ENCODE data around the gene H6PD.

DNA sequence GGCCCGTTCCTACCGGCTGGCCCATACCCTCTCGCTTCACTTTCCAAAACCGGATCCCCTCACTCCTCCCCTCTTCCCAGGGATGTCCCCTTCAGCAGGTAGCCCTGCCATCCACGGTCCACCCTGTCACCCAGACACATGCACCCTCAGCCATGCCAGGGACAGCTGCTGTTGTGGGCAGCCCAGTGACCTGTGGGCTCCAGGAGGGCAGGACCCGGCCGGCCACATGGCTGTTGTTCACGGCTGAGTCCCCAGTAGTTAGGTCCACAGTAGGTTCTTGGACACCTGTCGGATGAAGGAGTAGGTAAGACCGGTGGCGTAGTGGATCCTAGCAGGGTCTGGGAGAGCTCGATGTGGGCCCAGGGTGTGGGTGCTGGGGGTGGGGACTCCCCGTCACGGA is 70.6 kb downstream of the H6PD start:
- TF ChIP-seq ZNF274 (IDR thresholded peaks at IDR 0.05; ENCODE audit: low read depth, low read length) (no peak), SUZ12 (IDR thresholded peaks at IDR 0.05; ENCODE audit: extremely low read depth, insufficient read depth, insufficient read length) (no peak)
